Activated naive CD8-positive, alpha-beta T cell (primary cell): ENCODE results near the gene FGF2.
"Not testable (repeated sequence)": the region's sequence is repeated elsewhere in the genome, so short reads cannot be mapped to it uniquely, and the experiment has no call there.

Source experiments
- H3K27ac Mint-ChIP-seq: one replicate; pipeline ENCODE4 v1.8.0; 2021; ENCODE audit warnings: mixed read lengths
- H3K27me3 Mint-ChIP-seq: one replicate; pipeline ENCODE4 v1.8.0; 2021; ENCODE audit warnings: mixed read lengths
- H3K36me3 Mint-ChIP-seq: one replicate; pipeline ENCODE4 v1.8.0; 2021; ENCODE audit warnings: mixed read lengths
- H3K4me1 Mint-ChIP-seq: one replicate; pipeline ENCODE4 v1.8.0; 2021; ENCODE audit warnings: low read depth, mixed read lengths
- H3K4me3 Mint-ChIP-seq: one replicate; pipeline ENCODE4 v1.8.0; 2021; ENCODE audit warnings: mild to moderate bottlenecking, mixed read lengths
- H3K9me3 Mint-ChIP-seq: one replicate; pipeline ENCODE4 v1.8.0; 2021; ENCODE audit warnings: low read depth, mixed read lengths

The FGF2 gene

GRCh38 chr4:122849789-122850188 lies 23.2 kb downstream of the FGF2 start:
- not testable (repeated sequence) for H3K4me3 Mint-ChIP-seq, H3K27ac Mint-ChIP-seq, H3K4me1 Mint-ChIP-seq, H3K9me3 Mint-ChIP-seq, H3K27me3 Mint-ChIP-seq, H3K36me3 Mint-ChIP-seq

- H3K4me3 Mint-ChIP-seq, result no peak overlapping the region
- no peaks in the 10 kb centered on the region for H3K36me3 Mint-ChIP-seq
- H3K4me1 Mint-ChIP-seq, result no peaks in the 10 kb centered on the region
- H3K27ac Mint-ChIP-seq, result no peak overlapping the region
- H3K9me3 Mint-ChIP-seq, result no peaks in the 10 kb centered on the region
- H3K27me3 Mint-ChIP-seq, result peaks cover 7% of the 10 kb centered on the region
These were observed 24.9 kb downstream of the FGF2 start for GRCh38 chr4:122851568-122851967.

- Mint-ChIP-seq H3K9me3 (no peaks in the 10 kb centered on the region), H3K27ac (no peak overlapping the region), H3K36me3 (no peaks in the 10 kb centered on the region), H3K4me3 (no peak overlapping the region), H3K4me1 (no peaks in the 10 kb centered on the region), H3K27me3 (peaks cover 8% of the 10 kb centered on the region)
These were observed 28.1 kb downstream of the FGF2 start for GRCh38 chr4:122854447-122855352.

GRCh38 chr4:122855353-122855890 lies 28.8 kb downstream of the FGF2 start:
- no peaks in the 10 kb centered on the region for H3K4me1 Mint-ChIP-seq
- no peaks in the 10 kb centered on the region for H3K9me3 Mint-ChIP-seq
- no peak overlapping the region for H3K4me3 Mint-ChIP-seq
- no peaks in the 10 kb centered on the region for H3K36me3 Mint-ChIP-seq
- no peak overlapping the region for H3K27ac Mint-ChIP-seq
- H3K27me3 Mint-ChIP-seq, result peaks cover 8% of the 10 kb centered on the region

- Mint-ChIP-seq H3K4me1 (no peaks in the 10 kb centered on the region), H3K9me3 (no peaks in the 10 kb centered on the region), H3K27ac (no peak overlapping the region), H3K4me3 (no peak overlapping the region), H3K36me3 (no peaks in the 10 kb centered on the region), H3K27me3 (peaks cover 17% of the 10 kb centered on the region)
These were observed 30.5 kb downstream of the FGF2 start for GRCh38 chr4:122857160-122857559.

GRCh38 chr4:122858705-122859104 lies 32.1 kb downstream of the FGF2 start:
- no peak overlapping the region for H3K27ac Mint-ChIP-seq
- H3K4me1 Mint-ChIP-seq, result no peaks in the 10 kb centered on the region
- no peak overlapping the region for H3K4me3 Mint-ChIP-seq
- H3K27me3 Mint-ChIP-seq, result peaks cover 20% of the 10 kb centered on the region
- H3K9me3 Mint-ChIP-seq, result no peaks in the 10 kb centered on the region
- H3K36me3 Mint-ChIP-seq, result no peaks in the 10 kb centered on the region

- no peaks in the 10 kb centered on the region for H3K9me3 Mint-ChIP-seq
- H3K4me3 Mint-ChIP-seq, result no peak overlapping the region
- H3K27ac Mint-ChIP-seq, result no peak overlapping the region
- H3K27me3 Mint-ChIP-seq, result peaks cover 20% of the 10 kb centered on the region
- no peaks in the 10 kb centered on the region for H3K36me3 Mint-ChIP-seq
- H3K4me1 Mint-ChIP-seq, result no peaks in the 10 kb centered on the region
These were observed 34.7 kb downstream of the FGF2 start for GRCh38 chr4:122861172-122861943.

- no peaks in the 10 kb centered on the region for H3K36me3 Mint-ChIP-seq
- peaks cover 16% of the 10 kb centered on the region for H3K27me3 Mint-ChIP-seq
- H3K4me1 Mint-ChIP-seq, result no peaks in the 10 kb centered on the region
- H3K27ac Mint-ChIP-seq, result no peak overlapping the region
- H3K9me3 Mint-ChIP-seq, result no peaks in the 10 kb centered on the region
- H3K4me3 Mint-ChIP-seq, result no peak overlapping the region
These were observed 37.0 kb downstream of the FGF2 start for GRCh38 chr4:122863639-122864038.

- Mint-ChIP-seq H3K4me1 (no peaks in the 10 kb centered on the region), H3K27me3 (peaks cover 23% of the 10 kb centered on the region), H3K36me3 (no peaks in the 10 kb centered on the region), H3K4me3 (no peak overlapping the region), H3K27ac (no peak overlapping the region), H3K9me3 (no peaks in the 10 kb centered on the region)
These were observed 38.8 kb downstream of the FGF2 start for GRCh38 chr4:122865425-122865824.

GRCh38 chr4:122868235-122868634 lies 41.6 kb downstream of the FGF2 start:
- H3K4me3 Mint-ChIP-seq, H3K9me3 Mint-ChIP-seq, H3K4me1 Mint-ChIP-seq, H3K27ac Mint-ChIP-seq, H3K36me3 Mint-ChIP-seq: not testable (repeated sequence)
- H3K27me3 Mint-ChIP-seq, result peaks cover 24% of the 10 kb centered on the region

GRCh38 chr4:122873146-122873545 lies 46.5 kb downstream of the FGF2 start:
- Mint-ChIP-seq H3K27me3 (peaks cover 24% of the 10 kb centered on the region), H3K4me1 (no peaks in the 10 kb centered on the region), H3K27ac (no peak overlapping the region), H3K9me3 (no peaks in the 10 kb centered on the region), H3K36me3 (no peaks in the 10 kb centered on the region), H3K4me3 (no peak overlapping the region)

- Mint-ChIP-seq H3K4me1 (no peaks in the 10 kb centered on the region), H3K4me3 (no peak overlapping the region), H3K9me3 (no peaks in the 10 kb centered on the region), H3K27ac (no peak overlapping the region), H3K36me3 (no peaks in the 10 kb centered on the region), H3K27me3 (peaks cover 23% of the 10 kb centered on the region)
These were observed 47.4 kb downstream of the FGF2 start for GRCh38 chr4:122873821-122874593.

- no peak overlapping the region for H3K27ac Mint-ChIP-seq
- H3K9me3 Mint-ChIP-seq, result no peaks in the 10 kb centered on the region
- H3K4me3 Mint-ChIP-seq, result no peak overlapping the region
- H3K27me3 Mint-ChIP-seq, result peaks cover 15% of the 10 kb centered on the region
- H3K4me1 Mint-ChIP-seq, result no peaks in the 10 kb centered on the region
- no peaks in the 10 kb centered on the region for H3K36me3 Mint-ChIP-seq
These were observed 49.3 kb downstream of the FGF2 start for GRCh38 chr4:122875949-122876348.

GRCh38 chr4:122876456-122876855 lies 49.8 kb downstream of the FGF2 start:
- H3K9me3 Mint-ChIP-seq, result no peaks in the 10 kb centered on the region
- H3K36me3 Mint-ChIP-seq, result no peaks in the 10 kb centered on the region
- H3K4me1 Mint-ChIP-seq, result no peaks in the 10 kb centered on the region
- no peak overlapping the region for H3K27ac Mint-ChIP-seq
- peaks cover 13% of the 10 kb centered on the region for H3K27me3 Mint-ChIP-seq
- H3K4me3 Mint-ChIP-seq, result no peak overlapping the region

- H3K27ac Mint-ChIP-seq, result no peak overlapping the region
- H3K36me3 Mint-ChIP-seq, result no peaks in the 10 kb centered on the region
- H3K9me3 Mint-ChIP-seq, result no peaks in the 10 kb centered on the region
- H3K4me1 Mint-ChIP-seq, result no peaks in the 10 kb centered on the region
- peaks cover 3% of the 10 kb centered on the region for H3K27me3 Mint-ChIP-seq
- H3K4me3 Mint-ChIP-seq, result no peak overlapping the region
These were observed 52.4 kb downstream of the FGF2 start for GRCh38 chr4:122879001-122879400.
